Measurements from ENCODE around the gene FIBCD1.

DNA sequence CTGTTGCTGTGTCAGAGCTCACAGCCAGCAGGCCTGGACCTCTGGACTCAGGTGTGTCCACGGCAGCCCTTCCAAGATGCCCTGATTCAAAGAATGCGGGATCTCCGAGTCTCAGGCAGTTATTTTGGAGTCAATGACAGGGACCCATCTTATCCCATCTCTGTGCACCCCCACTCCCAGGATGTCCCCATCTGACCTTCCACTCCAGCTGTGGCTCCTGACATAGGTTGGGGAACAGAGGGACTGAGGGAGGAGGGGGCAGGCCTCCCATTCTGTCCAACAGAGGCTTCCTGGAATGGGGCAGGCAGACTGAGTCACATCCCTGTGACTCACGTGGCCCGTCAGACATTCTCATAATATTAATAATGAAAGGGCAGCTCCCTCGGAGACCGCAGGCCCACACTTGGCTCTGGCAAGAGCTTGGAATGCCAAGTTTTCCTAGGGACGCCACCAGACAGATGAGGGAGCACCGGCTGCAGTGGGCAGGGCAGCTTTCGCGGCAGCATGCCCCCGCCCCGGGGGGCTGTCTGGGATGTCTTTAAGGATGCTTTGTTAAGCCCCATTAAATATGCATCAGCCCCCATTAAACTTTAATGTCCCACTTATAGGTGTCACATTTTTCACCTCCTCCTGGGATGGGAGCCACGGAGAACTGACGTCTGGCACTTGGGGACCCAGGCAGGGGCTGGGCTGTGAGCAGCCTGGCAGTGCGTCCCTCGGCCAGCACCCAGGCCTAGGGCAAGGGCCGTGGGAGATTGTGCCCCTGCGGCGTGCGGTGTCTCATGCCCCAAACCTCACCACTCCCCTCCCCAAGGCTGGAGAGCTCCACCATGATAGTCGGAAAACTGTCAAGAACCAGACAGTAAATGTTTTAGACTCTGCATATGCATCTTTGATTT lies 23.6 kb upstream of the FIBCD1 start:
- no peak for TF ChIP-seq POLR2A (conservative IDR thresholded peaks at IDR 0.05)
- TF ChIP-seq RBM22 (IDR thresholded peaks at IDR 0.05; ENCODE audit: low read depth, low read length, poor library complexity, severe bottlenecking), result no peak
- TF ChIP-seq, protein P1, sequence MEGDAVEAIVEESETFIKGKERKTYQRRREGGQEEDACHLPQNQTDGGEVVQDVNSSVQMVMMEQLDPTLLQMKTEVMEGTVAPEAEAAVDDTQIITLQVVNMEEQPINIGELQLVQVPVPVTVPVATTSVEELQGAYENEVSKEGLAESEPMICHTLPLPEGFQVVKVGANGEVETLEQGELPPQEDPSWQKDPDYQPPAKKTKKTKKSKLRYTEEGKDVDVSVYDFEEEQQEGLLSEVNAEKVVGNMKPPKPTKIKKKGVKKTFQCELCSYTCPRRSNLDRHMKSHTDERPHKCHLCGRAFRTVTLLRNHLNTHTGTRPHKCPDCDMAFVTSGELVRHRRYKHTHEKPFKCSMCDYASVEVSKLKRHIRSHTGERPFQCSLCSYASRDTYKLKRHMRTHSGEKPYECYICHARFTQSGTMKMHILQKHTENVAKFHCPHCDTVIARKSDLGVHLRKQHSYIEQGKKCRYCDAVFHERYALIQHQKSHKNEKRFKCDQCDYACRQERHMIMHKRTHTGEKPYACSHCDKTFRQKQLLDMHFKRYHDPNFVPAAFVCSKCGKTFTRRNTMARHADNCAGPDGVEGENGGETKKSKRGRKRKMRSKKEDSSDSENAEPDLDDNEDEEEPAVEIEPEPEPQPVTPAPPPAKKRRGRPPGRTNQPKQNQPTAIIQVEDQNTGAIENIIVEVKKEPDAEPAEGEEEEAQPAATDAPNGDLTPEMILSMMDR (IDR thresholded peaks at IDR 0.05 in 2 of 3, conservative IDR thresholded peaks at IDR 0.05 in 1 of 3; ENCODE audit: insufficient read depth in 2 of 3, low read depth in 1 of 3, low read length in 3 of 3), result no peak
- TF ChIP-seq JUND (IDR thresholded peaks at IDR 0.05; ENCODE audit: borderline replicate concordance, low read depth, low read length), result no peak
- TF ChIP-seq JUND (tag; IDR thresholded peaks at IDR 0.05; ENCODE audit: borderline replicate concordance, low read depth, low read length), result no peak
- TF ChIP-seq NCOR1 (IDR thresholded peaks at IDR 0.05), result no peak
- TF ChIP-seq HNRNPH1 (optimal IDR thresholded peaks at IDR 0.05; ENCODE audit: low read depth, low read length), result no peak
- no peak for TF ChIP-seq POLR2AphosphoS5 (IDR thresholded peaks at IDR 0.05; ENCODE audit: control insufficient read depth, insufficient read depth, low read depth, low read length)
- TF ChIP-seq, protein P2, sequence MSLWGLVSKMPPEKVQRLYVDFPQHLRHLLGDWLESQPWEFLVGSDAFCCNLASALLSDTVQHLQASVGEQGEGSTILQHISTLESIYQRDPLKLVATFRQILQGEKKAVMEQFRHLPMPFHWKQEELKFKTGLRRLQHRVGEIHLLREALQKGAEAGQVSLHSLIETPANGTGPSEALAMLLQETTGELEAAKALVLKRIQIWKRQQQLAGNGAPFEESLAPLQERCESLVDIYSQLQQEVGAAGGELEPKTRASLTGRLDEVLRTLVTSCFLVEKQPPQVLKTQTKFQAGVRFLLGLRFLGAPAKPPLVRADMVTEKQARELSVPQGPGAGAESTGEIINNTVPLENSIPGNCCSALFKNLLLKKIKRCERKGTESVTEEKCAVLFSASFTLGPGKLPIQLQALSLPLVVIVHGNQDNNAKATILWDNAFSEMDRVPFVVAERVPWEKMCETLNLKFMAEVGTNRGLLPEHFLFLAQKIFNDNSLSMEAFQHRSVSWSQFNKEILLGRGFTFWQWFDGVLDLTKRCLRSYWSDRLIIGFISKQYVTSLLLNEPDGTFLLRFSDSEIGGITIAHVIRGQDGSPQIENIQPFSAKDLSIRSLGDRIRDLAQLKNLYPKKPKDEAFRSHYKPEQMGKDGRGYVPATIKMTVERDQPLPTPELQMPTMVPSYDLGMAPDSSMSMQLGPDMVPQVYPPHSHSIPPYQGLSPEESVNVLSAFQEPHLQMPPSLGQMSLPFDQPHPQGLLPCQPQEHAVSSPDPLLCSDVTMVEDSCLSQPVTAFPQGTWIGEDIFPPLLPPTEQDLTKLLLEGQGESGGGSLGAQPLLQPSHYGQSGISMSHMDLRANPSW (CRISPR knock-in tag; IDR thresholded peaks at IDR 0.05), result no peak; the same call in 1 of the 2 replicates
- TF ChIP-seq JUNB (CRISPR knock-in tag; conservative IDR thresholded peaks at IDR 0.05), result no peak
- no peak for TF ChIP-seq IRF2 (CRISPR knock-in tag; IDR thresholded peaks at IDR 0.05)

Measured in K562 (cell line).